ENCODE measurements around the gene HARS2.
"Not testable (repeated sequence)": the region's sequence is repeated elsewhere in the genome, so short reads cannot be mapped to it uniquely, and the experiment has no call there.

The HARS2 gene

GRCh38 chr5:140664359-140665119 is 26.7 kb upstream of the HARS2 start, which contains the start of gene WDR55:
Gene WDR55 (plus strand): TSS chr5:140664904. CDS start chr5:140664913, 9 bp downstream.
- TF ChIP-seq POLR2AphosphoS5 (IDR thresholded peaks at IDR 0.05; ENCODE audit: low read depth) = peak; percentile 68; the same call in 1 of the 2 replicates
- TF ChIP-seq, protein P1, sequence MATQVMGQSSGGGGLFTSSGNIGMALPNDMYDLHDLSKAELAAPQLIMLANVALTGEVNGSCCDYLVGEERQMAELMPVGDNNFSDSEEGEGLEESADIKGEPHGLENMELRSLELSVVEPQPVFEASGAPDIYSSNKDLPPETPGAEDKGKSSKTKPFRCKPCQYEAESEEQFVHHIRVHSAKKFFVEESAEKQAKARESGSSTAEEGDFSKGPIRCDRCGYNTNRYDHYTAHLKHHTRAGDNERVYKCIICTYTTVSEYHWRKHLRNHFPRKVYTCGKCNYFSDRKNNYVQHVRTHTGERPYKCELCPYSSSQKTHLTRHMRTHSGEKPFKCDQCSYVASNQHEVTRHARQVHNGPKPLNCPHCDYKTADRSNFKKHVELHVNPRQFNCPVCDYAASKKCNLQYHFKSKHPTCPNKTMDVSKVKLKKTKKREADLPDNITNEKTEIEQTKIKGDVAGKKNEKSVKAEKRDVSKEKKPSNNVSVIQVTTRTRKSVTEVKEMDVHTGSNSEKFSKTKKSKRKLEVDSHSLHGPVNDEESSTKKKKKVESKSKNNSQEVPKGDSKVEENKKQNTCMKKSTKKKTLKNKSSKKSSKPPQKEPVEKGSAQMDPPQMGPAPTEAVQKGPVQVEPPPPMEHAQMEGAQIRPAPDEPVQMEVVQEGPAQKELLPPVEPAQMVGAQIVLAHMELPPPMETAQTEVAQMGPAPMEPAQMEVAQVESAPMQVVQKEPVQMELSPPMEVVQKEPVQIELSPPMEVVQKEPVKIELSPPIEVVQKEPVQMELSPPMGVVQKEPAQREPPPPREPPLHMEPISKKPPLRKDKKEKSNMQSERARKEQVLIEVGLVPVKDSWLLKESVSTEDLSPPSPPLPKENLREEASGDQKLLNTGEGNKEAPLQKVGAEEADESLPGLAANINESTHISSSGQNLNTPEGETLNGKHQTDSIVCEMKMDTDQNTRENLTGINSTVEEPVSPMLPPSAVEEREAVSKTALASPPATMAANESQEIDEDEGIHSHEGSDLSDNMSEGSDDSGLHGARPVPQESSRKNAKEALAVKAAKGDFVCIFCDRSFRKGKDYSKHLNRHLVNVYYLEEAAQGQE (IDR thresholded peaks at IDR 0.05; ENCODE audit: insufficient replicate concordance, low read depth) = no peak
- TF ChIP-seq GABPA (IDR thresholded peaks at IDR 0.05; ENCODE audit: low read depth) = peak; percentile 90
- no peak for TF ChIP-seq CTCF (IDR thresholded peaks at IDR 0.05; ENCODE audit: insufficient read depth, low read length)
- peak; percentile 54; the same call in 1 of the 2 replicates for TF ChIP-seq SPI1 (IDR thresholded peaks at IDR 0.05; ENCODE audit: borderline replicate concordance, low read depth)
- Histone ChIP-seq H3K4me3 (replicated peaks; ENCODE audit: insufficient read depth, low read length) (peak within 1 kb of the TSS; percentile 87), H3K27me3 (ENCODE audit: insufficient read depth, poor library complexity, severe bottlenecking) (no peaks in the 10 kb centered on the region), H3K27ac (replicated peaks) (peak within 1 kb of the TSS; percentile 80)
- peak; percentile 90 to 99 for DNase-seq (ENCODE audit: low read depth in 1 of 2, low spot score in 1 of 2)

DNA sequence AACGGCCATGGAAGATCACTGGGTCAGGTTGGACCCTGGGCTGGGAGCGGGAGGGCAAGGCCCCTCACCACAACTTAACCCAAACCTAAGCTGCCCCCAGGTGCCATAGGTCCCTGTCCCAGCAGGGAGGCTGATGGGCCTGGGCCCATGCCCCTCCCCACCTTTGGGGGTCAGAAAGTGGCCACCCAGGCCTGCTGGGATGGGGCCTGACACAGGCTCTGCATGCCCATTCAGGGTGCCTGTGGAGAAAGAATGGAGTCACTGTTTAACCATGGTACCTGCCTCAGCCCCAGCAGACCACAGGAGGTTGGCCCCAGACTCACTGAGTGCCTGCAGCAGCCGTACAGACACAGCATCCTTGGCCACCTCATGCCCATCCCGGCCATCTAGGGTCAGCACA is 20.2 kb upstream of the HARS2 start:
- not testable (repeated sequence) for H3K4me3 ChIP-seq (replicated peaks; ENCODE audit: insufficient read depth, low read length); H3K27me3 ChIP-seq (ENCODE audit: insufficient read depth, poor library complexity, severe bottlenecking); DNase-seq (ENCODE audit: low read depth in 1 of 2, low spot score in 1 of 2); H3K27ac ChIP-seq (replicated peaks)

GRCh38 chr5:140671472-140672125 is 19.7 kb upstream of the HARS2 start:
- no peak overlapping the region for H3K4me3 ChIP-seq (replicated peaks; ENCODE audit: insufficient read depth, low read length)
- TF ChIP-seq CTCF (IDR thresholded peaks at IDR 0.05; ENCODE audit: insufficient read depth, low read length) = no peak
- TF ChIP-seq GABPA (IDR thresholded peaks at IDR 0.05; ENCODE audit: low read depth) = no peak
- no peak for TF ChIP-seq SPI1 (IDR thresholded peaks at IDR 0.05; ENCODE audit: borderline replicate concordance, low read depth)
- TF ChIP-seq, protein P1 (IDR thresholded peaks at IDR 0.05; ENCODE audit: insufficient replicate concordance, low read depth) = no peak
- H3K27me3 ChIP-seq (ENCODE audit: insufficient read depth, poor library complexity, severe bottlenecking) = no peaks in the 10 kb centered on the region
- no peak for DNase-seq (ENCODE audit: low read depth in 1 of 2, low spot score in 1 of 2)
- no peak overlapping the region for H3K27ac ChIP-seq (replicated peaks)

DNA sequence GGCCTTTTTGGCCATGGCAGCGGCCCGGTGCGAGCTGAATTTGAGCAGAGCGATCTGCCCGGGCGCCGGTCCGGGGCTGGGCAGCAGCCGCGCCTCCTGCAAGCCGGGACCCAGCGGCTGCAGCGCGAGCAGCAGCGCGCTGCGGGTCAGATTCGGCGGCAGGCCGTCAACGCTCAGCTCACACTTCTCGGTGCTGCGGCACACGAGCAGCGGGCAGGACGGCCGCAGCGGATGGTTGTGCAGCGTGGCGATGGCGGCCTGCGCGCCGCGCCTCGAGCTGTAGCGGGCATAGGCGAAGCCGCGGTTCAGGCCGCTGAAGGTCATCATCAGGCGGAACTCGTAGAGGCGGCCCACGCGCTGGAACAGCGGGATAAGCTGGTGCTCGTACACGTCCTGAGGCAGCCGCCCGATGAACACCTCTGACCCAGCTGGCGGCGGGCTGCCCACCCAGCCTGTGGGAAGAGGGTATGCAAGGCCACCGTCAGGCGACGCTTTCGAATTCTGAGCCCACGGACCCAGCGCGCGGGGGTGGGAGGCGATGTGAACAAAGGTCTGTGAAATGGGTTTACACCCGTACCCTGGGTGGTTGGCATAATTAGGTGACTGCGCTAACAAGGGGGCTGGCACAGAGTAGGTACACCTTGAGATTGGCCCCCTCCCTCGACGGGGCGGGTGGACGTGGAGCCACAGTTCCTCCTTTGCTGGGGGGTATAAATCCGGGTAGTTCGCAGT is 18.6 kb upstream of the HARS2 start:
- no peak for TF ChIP-seq CTCF (IDR thresholded peaks at IDR 0.05; ENCODE audit: insufficient read depth, low read length)
- no peak; the same call in 1 of the 2 replicates for TF ChIP-seq POLR2AphosphoS5 (IDR thresholded peaks at IDR 0.05; ENCODE audit: low read depth)
- TF ChIP-seq, protein P1 (IDR thresholded peaks at IDR 0.05; ENCODE audit: insufficient replicate concordance, low read depth) = no peak
- no peak for TF ChIP-seq SPI1 (IDR thresholded peaks at IDR 0.05; ENCODE audit: borderline replicate concordance, low read depth)
- no peak for TF ChIP-seq GABPA (IDR thresholded peaks at IDR 0.05; ENCODE audit: low read depth)
- H3K27me3 ChIP-seq (ENCODE audit: insufficient read depth, poor library complexity, severe bottlenecking) = no peaks in the 10 kb centered on the region
- H3K27ac ChIP-seq (replicated peaks) = no peak overlapping the region
- H3K4me3 ChIP-seq (replicated peaks; ENCODE audit: insufficient read depth, low read length) = no peak overlapping the region; the same call in 1 of the 2 replicates
- DNase-seq (ENCODE audit: low read depth in 1 of 2, low spot score in 1 of 2) = peak in 1 of 2 experiments; percentile 50
